GM23248 (cell line): ENCODE measurements around the gene XPA. TPM values are rescaled to one million over a fixed set of nuclear protein-coding genes. Genes with fewer than 3 reads are reported as not detected.
A peak's percentile ranks its signal among the peaks of the same experiment; 100 is the strongest.

Experiments
- DNase-seq: peaks from one replicate; pipeline ENCODE4 v3.0.0-alpha.2; 2015
- H2AFZ ChIP-seq: fragments of 200-600 bp; sonication (generic); 2 replicates; pipeline ENCODE4 v1.6.1; 2016; ENCODE audit warnings: antibody characterized with exemption
- H3F3A ChIP-seq: fragments of 200-600 bp; sonication (generic); 2 replicates; pipeline ENCODE4 v1.6.1; 2016; ENCODE audit warnings: mild to moderate bottlenecking, antibody characterized with exemption, mixed run types; ENCODE audit not compliant: insufficient read depth
- H3K27ac ChIP-seq: fragments of 200-600 bp; sonication (generic); 2 replicates; pipeline ENCODE4 v1.5.1; 2016; ENCODE audit warnings: mild to moderate bottlenecking
- H3K27me3 ChIP-seq: fragments of 200-600 bp; sonication (generic); replicated peaks from 2 replicates; pipeline ENCODE4 v1.6.1; 2016; ENCODE audit warnings: mild to moderate bottlenecking; ENCODE audit not compliant: insufficient read depth
- H3K36me3 ChIP-seq: fragments of 200-600 bp; sonication (generic); 2 replicates; pipeline ENCODE4 v1.6.1; 2016; ENCODE audit warnings: low read depth, mild to moderate bottlenecking
- H3K4me1 ChIP-seq: fragments of 200-600 bp; sonication (generic); 2 replicates; pipeline ENCODE4 v1.6.1; 2016; ENCODE audit warnings: mild to moderate bottlenecking; ENCODE audit not compliant: insufficient read depth
- H3K4me2 ChIP-seq: fragments of 200-600 bp; sonication (generic); one replicate; pipeline ENCODE4 v1.6.1; 2016; ENCODE audit warnings: mild to moderate bottlenecking; ENCODE audit not compliant: unreplicated experiment
- H3K4me3 ChIP-seq: fragments of 200-600 bp; sonication (generic); 2 replicates; pipeline ENCODE4 v1.5.1; 2016; ENCODE audit warnings: mild to moderate bottlenecking
- H3K79me2 ChIP-seq: fragments of 200-600 bp; sonication (generic); 2 replicates; pipeline ENCODE4 v1.6.1; 2016; ENCODE audit warnings: mild to moderate bottlenecking; ENCODE audit not compliant: insufficient read depth
- H3K9ac ChIP-seq: fragments of 200-600 bp; sonication (generic); 2 replicates; pipeline ENCODE4 v1.6.1; 2016; ENCODE audit warnings: mild to moderate bottlenecking
- H3K9me2 ChIP-seq: fragments of 200-600 bp; sonication (generic); 2 replicates; pipeline ENCODE4 v1.6.1; 2016; ENCODE audit warnings: mixed run types, mild to moderate bottlenecking, moderate library complexity; ENCODE audit not compliant: insufficient read depth
- H3K9me3 ChIP-seq: fragments of 200-600 bp; sonication (generic); one replicate; pipeline ENCODE4 v1.6.1; 2017; ENCODE audit warnings: low read depth
- H4K20me1 ChIP-seq: fragments of 200-600 bp; sonication (generic); 2 replicates; pipeline ENCODE4 v1.6.0; 2016; ENCODE audit not compliant: insufficient read depth
- EZH2 ChIP-seq: fragments of 200-600 bp; sonication (generic); IDR thresholded peaks from 2 replicates; pipeline ENCODE4 v1.6.1; 2018; ENCODE audit warnings: antibody characterized with exemption, mild to moderate bottlenecking; ENCODE audit not compliant: insufficient read depth, poor library complexity, severe bottlenecking
- EZH2phosphoT487 ChIP-seq: fragments of 200-600 bp; sonication (generic); IDR thresholded peaks from 2 replicates; pipeline ENCODE4 v1.6.1; 2018; ENCODE audit warnings: antibody characterized with exemption, moderate library complexity, mild to moderate bottlenecking, low read depth; ENCODE audit not compliant: insufficient read depth
- WGBS, 2 experiments: methylation state at CpG; one replicate each; pipeline ENCODE4 v1.1.6; 2015 to 2017; ENCODE audit warnings: low lambda C conversion rate in 2 of 2, low coverage in 1 of 2; ENCODE audit errors: missing lambda C conversion rate in 2 of 2; 5-methylcytosine and 5-hydroxymethylcytosine counted together
- in situ Hi-C: fragments of 300-500 bp; cut with MboI; formaldehyde crosslinking; loops from 2 replicates; pipeline ENCODE4 v1.15.0; 2020
- polyA plus RNA-seq: library from polyadenylated mRNA; unstranded; fragments of >200 nt; fragmentation: Nextera tagmentation; extraction: Ambion mirVana; gene quantifications from 2 replicates; pipeline ENCODE4 v1.2.1, GENCODE V29; 2016
- total RNA-seq: library from RNA; depleted of rRNA; stranded (reverse); fragments of >200 nt; shearing (Covaris generic); gene quantifications from 2 replicates; pipeline ENCODE4 v1.2.3, GENCODE V29; 2014

The XPA gene
- total and polyA plus RNA-seq, 2 experiments from 2014 or later = 8.0 to 17.4 TPM

DNA sequence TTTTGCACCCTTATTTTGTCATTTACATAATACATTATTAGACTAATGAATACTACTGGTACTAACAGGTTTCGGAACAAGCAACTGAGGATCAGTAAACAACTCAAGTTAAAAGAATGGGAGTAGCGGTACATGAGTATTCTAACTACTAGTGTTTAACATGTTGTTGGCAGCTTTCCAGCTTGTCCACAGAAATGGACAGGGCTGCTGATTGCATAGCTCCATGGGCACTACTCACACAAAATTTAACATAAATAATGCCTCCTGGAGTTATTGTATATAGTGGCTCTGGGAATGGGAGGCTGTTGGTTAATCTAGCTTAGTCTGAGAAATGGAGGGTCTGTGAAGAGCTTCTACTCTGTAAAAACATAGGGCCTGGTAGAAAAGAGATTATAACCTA is 56.8 kb downstream of the XPA start:
- Histone ChIP-seq H3K36me3 (peaks cover 31% of the 10 kb centered on the region), H3K4me1 (peaks cover 24% of the 10 kb centered on the region), H3K9me3 (no peaks in the 10 kb centered on the region), H3F3A (no peaks in the 10 kb centered on the region), H2AFZ (no peak overlapping the region), H3K4me2 (no peak overlapping the region), H3K79me2 (peaks cover 100% of the 10 kb centered on the region), H3K9ac (no peak overlapping the region), H3K27ac (no peak overlapping the region), H4K20me1 (0 out of 2 replicates have a peak, but pooled peaks cover 3% of the 10 kb centered on the region), H3K4me3 (no peak overlapping the region), H3K27me3 (no peaks in the 10 kb centered on the region), H3K9me2 (no peaks in the 10 kb centered on the region)
- DNase-seq = peak; percentile 14
- 96 to 97% methylated on average over 2 of the region's 2 CpGs for WGBS, 2 experiments
- TF ChIP-seq EZH2 = no peak
- TF ChIP-seq EZH2phosphoT487 = no peak
- in situ Hi-C loops = no loop called here

GRCh38 chr9:97638666-97639065 is 58.5 kb downstream of the XPA start:
- 68 to 71% methylated on average over 3 of the region's 3 CpGs for WGBS, 2 experiments
- Histone ChIP-seq H3K9me3 (no peaks in the 10 kb centered on the region), H4K20me1 (peaks cover 3% of the 10 kb centered on the region; the same call in 1 of the 2 replicates), H3K4me2 (no peak overlapping the region), H3F3A (peaks cover 13% of the 10 kb centered on the region), H3K79me2 (peaks cover 98% of the 10 kb centered on the region), H3K4me1 (peaks cover 30% of the 10 kb centered on the region), H3K36me3 (peaks cover 19% of the 10 kb centered on the region), H3K9me2 (no peaks in the 10 kb centered on the region), H3K9ac (no peak overlapping the region), H3K27ac (no peak overlapping the region), H3K4me3 (no peak overlapping the region), H2AFZ (no peak overlapping the region), H3K27me3 (no peaks in the 10 kb centered on the region)
- no peak for TF ChIP-seq EZH2
- no peak for TF ChIP-seq EZH2phosphoT487
- in situ Hi-C loops = no loop called here
- DNase-seq = peak; percentile 28

- DNase-seq = no peak
- H3K4me3 ChIP-seq = no peak overlapping the region
- peaks cover 23% of the 10 kb centered on the region for H3F3A ChIP-seq
- H3K79me2 ChIP-seq = peaks cover 83% of the 10 kb centered on the region
- no peak for TF ChIP-seq EZH2phosphoT487
- TF ChIP-seq EZH2 = no peak
- no peaks in the 10 kb centered on the region for H3K9me2 ChIP-seq
- H3K27ac ChIP-seq = no peak overlapping the region
- peaks cover 3% of the 10 kb centered on the region; the same call in 1 of the 2 replicates for H4K20me1 ChIP-seq
- peaks cover 8% of the 10 kb centered on the region for H3K36me3 ChIP-seq
- no peak overlapping the region for H3K4me2 ChIP-seq
- WGBS, 2 experiments = 68 to 71% methylated on average over 3 of the region's 3 CpGs
- no peak overlapping the region for H2AFZ ChIP-seq
- in situ Hi-C loops = no loop called here
- no peak overlapping the region for H3K9ac ChIP-seq
- H3K4me1 ChIP-seq = peaks cover 33% of the 10 kb centered on the region
- no peaks in the 10 kb centered on the region for H3K27me3 ChIP-seq
- no peaks in the 10 kb centered on the region for H3K9me3 ChIP-seq
Measured at GRCh38 chr9:97636903-97637302, 60.2 kb downstream of the XPA start.

DNA sequence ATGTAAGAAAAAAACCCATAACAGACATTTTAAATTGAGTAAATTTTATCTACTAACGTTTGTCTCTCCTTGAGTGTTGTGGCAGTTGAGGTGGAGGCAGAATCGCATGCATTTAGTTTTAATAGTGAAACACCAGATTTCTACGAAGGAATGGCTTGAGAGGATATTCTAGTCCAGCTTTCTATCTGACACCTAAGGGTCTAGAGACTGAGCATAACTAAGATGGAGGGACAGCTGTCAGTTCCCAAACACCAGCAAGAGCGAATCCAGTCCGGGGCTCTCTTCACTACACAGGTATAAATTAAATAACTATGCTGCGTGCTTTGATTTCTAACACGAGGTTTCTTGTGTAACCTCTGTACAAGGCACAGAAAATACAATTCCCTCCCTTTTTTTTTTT is 62.1 kb downstream of the XPA start:
- no peaks in the 10 kb centered on the region; the same call in 1 of the 2 replicates for H3K36me3 ChIP-seq
- H3K9ac ChIP-seq = peak overlapping the region; percentile 94
- in situ Hi-C loops = no loop called here
- WGBS, 2 experiments = 64 to 65% methylated on average over 7 of the region's 7 CpGs
- peak overlapping the region; percentile 85; the same call in 1 of the 2 replicates for H2AFZ ChIP-seq
- H3K27ac ChIP-seq = peak overlapping the region; percentile 98
- no peak for DNase-seq
- H3K27me3 ChIP-seq = no peaks in the 10 kb centered on the region
- peaks cover 3% of the 10 kb centered on the region; the same call in 1 of the 2 replicates for H4K20me1 ChIP-seq
- peaks cover 83% of the 10 kb centered on the region for H3K79me2 ChIP-seq
- no peaks in the 10 kb centered on the region for H3K9me2 ChIP-seq
- peaks cover 39% of the 10 kb centered on the region for H3K4me1 ChIP-seq
- H3F3A ChIP-seq = peaks cover 28% of the 10 kb centered on the region
- TF ChIP-seq EZH2phosphoT487 (no peak), EZH2 (no peak)
- H3K4me2 ChIP-seq = peak overlapping the region; percentile 99
- no peaks in the 10 kb centered on the region for H3K9me3 ChIP-seq
- peak overlapping the region; percentile 97 for H3K4me3 ChIP-seq
